Right lobe of liver (tissue), 6 donors: ENCODE data around the gene KRTAP5-2. TPM values are rescaled to one million over a fixed set of nuclear protein-coding genes. Genes with fewer than 3 reads are reported as not detected.
A peak's percentile ranks its signal among the peaks of the same experiment; 100 is the strongest.
"Not testable (repeated sequence)": the region's sequence is repeated elsewhere in the genome, so short reads cannot be mapped to it uniquely, and the experiment has no call there.

Source experiments
- ATAC-seq, 4 donors: fragments of 200-7000 bp; cut with Tn5 transposase; one replicate each; pipeline ENCODE4 v1.9.1; 2020; ENCODE audit warnings: mild to moderate bottlenecking in 4 of 4, moderate library complexity in 4 of 4
- DNase-seq, 3 donors: peaks; one replicate each; pipeline ENCODE4 v3.0.0-alpha.2; 2020
- H3K27ac ChIP-seq, 3 donors: fragments of 200-600 bp; one replicate each; pipeline ENCODE4 v1.8.0; 2022
- H3K27me3 ChIP-seq, 2 donors: fragments of 200-600 bp; one replicate each; pipeline ENCODE4 v1.8.0; 2022
- H3K36me3 ChIP-seq, 4 donors: fragments of 200-600 bp; sonication (generic) in 1 of 4; one replicate each; pipeline versions ENCODE4 v1.5.1 to v1.8.0; 2017 to 2022; ENCODE audit warnings: control low read depth in 1 of 4
- H3K4me1 ChIP-seq, 4 donors: fragments of 200-600 bp; sonication (generic) in 1 of 4; one replicate each; pipeline versions ENCODE4 v1.5.1 to v1.8.0; 2017 to 2022; ENCODE audit warnings: control low read depth in 1 of 4
- H3K4me3 ChIP-seq, 3 donors: fragments of 200-600 bp; one replicate each; pipeline ENCODE4 v1.8.0; 2022
- H3K9me3 ChIP-seq, 4 donors: fragments of 200-600 bp; sonication (generic) in 1 of 4; one replicate each; pipeline versions ENCODE4 v1.5.1 to v1.8.0; 2017 to 2022; ENCODE audit warnings: control low read depth in 1 of 4
- CTCF ChIP-seq, 4 donors: fragments of 200-600 bp in 3 of 4; fragments of 450-650 bp in 1 of 4; IDR thresholded peaks; one replicate each; pipeline versions ENCODE4 v1.5.1 to v1.8.0; 2016 to 2022; ENCODE audit warnings: antibody characterized with exemption in 4 of 4, mild to moderate bottlenecking in 2 of 4
- POLR2A ChIP-seq: fragments of 450-650 bp; IDR thresholded peaks from one replicate; pipeline ENCODE4 v1.6.1; 2017; ENCODE audit warnings: antibody characterized with exemption, mild to moderate bottlenecking
- WGBS: methylation state at CpG from one replicate; pipeline ENCODE4 v1.1.6; 2018; ENCODE audit warnings: low coverage, low lambda C conversion rate; ENCODE audit not compliant: insufficient coverage; ENCODE audit errors: missing lambda C conversion rate; 5-methylcytosine and 5-hydroxymethylcytosine counted together
- intact Hi-C, 2 donors: fragments of 100-400 bp; cut with DNase I; formaldehyde crosslinking; loops; one replicate each; pipeline versions ENCODE4 v1.11.2 to v1.14.1; 2022
- total RNA-seq, 6 experiments: library from RNA; depleted of rRNA in 2 of 6; stranded (reverse); fragments of >200 nt in 2 of 6; fragmentation: NEBNext Ultra II Directional in 3 of 6; extraction: Animal tissue kit (Norgen Biotek cat#: 25700) in 3 of 6; gene quantifications; one replicate each; pipeline versions ENCODE4 v1.1.0 to v1.2.4, GENCODE V29; 2016 to 2023
- donor health status: DM: no; HTN: yes; CAD: no.
- donor health status: DM: no; HTN: no; CAD: no.
- donor health status: DM: no; HTN: no; CAD: no.
- donor health status: DM: no; HTN: yes; CAD: no.
- donor health status: DM: no; HTN: yes; CAD: no.

The KRTAP5-2 gene
- total RNA-seq, 6 experiments from 2014 or later, result not detected

DNA sequence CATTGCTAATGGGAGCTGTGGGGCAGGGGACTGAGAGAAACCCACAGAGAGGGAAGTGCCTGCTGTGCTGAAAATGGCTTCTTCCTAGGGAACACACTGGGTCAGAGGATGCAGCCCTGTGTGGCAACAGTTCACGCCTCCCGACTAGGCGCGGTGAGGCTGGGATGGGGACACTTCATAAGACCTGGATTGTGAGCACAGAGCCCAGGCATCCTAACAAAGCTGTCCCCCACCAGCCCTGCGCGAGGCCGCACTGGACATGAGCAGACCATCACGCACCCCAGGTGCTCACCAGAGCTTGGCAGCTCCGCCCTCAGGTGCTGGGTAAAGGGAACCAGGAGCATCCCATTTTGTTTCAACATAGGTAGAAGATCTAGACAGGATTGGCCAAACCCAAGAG is 25.6 kb upstream of the KRTAP5-2 start:
- Histone ChIP-seq H3K27me3 (no peaks in the 10 kb centered on the region), H3K36me3 (no peaks in the 10 kb centered on the region), H3K9me3 (no peaks in the 10 kb centered on the region), H3K4me3 (no peak overlapping the region), H3K27ac (no peak overlapping the region), H3K4me1 (no peaks in the 10 kb centered on the region)
- ATAC-seq, result no peak
- intact Hi-C loops, result no loop called here
- 74% methylated on average over 5 of the region's 9 CpGs for WGBS
- no peak for DNase-seq
- TF ChIP-seq POLR2A, result no peak
- TF ChIP-seq CTCF (IDR thresholded peaks at IDR 0.05), result no peak

DNA sequence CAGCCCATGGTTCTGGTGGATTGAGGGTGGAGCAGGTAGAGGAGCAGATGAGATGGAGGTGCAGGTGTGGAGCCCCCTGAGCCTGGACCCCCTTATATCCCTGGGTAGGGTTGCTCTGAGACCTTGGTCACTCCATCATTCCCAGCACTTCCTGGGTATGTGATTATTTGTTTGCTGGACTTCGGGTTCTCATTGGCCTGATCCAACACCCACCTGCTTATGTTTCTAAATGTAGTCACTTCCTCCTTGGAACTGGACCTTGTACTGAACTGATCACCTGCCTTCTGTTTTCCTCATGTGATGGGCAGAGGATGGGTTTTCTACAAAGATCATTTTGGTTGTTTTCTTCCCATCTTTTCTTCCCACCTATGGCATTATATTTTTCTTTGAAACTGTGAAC is 24.0 kb upstream of the KRTAP5-2 start, which contains the start of gene KRTAP5-4:
Gene KRTAP5-4 (minus strand): TSS at position 53 of the 400 bp plus-strand sequence. CDS start 45 bp downstream, at position 8.
- ATAC-seq (peak in 1 of 4 donors; percentile 82), DNase-seq (no peak)
- Histone ChIP-seq H3K9me3 (no peaks in the 10 kb centered on the region), H3K4me1 (no peaks in the 10 kb centered on the region), H3K4me3 (no peak within 1 kb of the TSS), H3K27ac (no peak within 1 kb of the TSS), H3K27me3 (no peaks in the 10 kb centered on the region), H3K36me3 (no peaks in the 10 kb centered on the region)
- 40% methylated on average over 1 of the region's 1 CpG for whole genome bisulfite sequencing
- TF ChIP-seq POLR2A (no peak), CTCF (IDR thresholded peaks at IDR 0.05) (no peak)
- intact Hi-C loops, result no loop called here

GRCh38 chr11:1619449-1619848 is 21.4 kb upstream of the KRTAP5-2 start:
- Histone ChIP-seq H3K27ac (no peak overlapping the region), H3K36me3 (no peaks in the 10 kb centered on the region), H3K4me3 (no peak overlapping the region), H3K4me1 (no peaks in the 10 kb centered on the region), H3K9me3 (no peaks in the 10 kb centered on the region), H3K27me3 (no peaks in the 10 kb centered on the region)
- WGBS, result 49% methylated on average over 10 of the region's 10 CpGs
- ATAC-seq (peak in 3 of 4 donors; percentile 39 to 59 (median 43)), DNase-seq (no peak)
- intact Hi-C loops, result no loop called here
- no peak for TF ChIP-seq POLR2A
- TF ChIP-seq CTCF (IDR thresholded peaks at IDR 0.05), result no peak

DNA sequence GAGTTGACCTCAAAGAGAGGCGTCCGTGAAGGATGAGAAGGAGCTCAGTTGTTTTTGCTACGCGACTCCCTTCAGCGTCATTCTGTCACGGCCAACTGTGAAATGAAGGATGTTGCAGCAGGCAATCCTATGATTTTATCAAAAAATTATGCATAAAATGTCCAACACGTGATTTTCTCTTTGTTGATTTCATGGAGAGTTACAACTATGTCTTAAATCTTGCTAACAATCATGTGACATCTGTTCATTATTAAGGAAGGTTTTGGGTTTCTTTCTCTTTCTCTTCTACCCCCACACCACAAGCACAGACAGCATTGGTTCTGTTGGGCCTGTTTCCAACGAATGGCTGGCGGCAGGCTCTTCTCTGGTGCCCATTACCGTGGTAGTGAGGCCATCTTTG is 20.1 kb upstream of the KRTAP5-2 start:
- Histone ChIP-seq H3K27ac (no peak overlapping the region), H3K9me3 (no peaks in the 10 kb centered on the region), H3K27me3 (no peaks in the 10 kb centered on the region), H3K36me3 (no peaks in the 10 kb centered on the region), H3K4me1 (no peaks in the 10 kb centered on the region), H3K4me3 (no peak overlapping the region)
- no peak for DNase-seq
- no peak for ATAC-seq
- TF ChIP-seq POLR2A (no peak), CTCF (IDR thresholded peaks at IDR 0.05) (no peak)
- 60% methylated on average over 8 of the region's 10 CpGs for WGBS
- intact Hi-C loops, result no loop called here

DNA sequence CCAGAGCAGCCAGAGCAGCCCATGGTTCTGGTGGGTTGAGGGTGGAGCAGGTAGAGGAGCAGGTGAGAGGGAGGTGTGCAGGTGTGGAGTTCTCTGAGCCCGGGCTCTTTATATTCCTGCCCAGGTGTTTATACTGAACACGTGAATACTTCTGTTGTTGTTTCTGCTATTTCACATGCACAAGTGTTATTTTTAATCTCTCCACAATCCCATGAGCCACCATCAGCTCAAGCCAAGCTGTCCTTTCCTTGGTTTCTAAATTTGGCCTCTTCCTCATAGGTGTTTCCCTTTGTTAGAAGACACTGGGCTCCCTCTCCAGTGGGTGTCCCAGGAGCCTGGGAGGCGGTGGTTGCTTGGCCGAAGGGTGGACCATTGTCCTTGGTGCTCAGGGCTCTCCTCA is 10.3 kb upstream of the KRTAP5-2 start, which contains the start of gene KRTAP5-3:
Gene KRTAP5-3 (minus strand): TSS at position 101 of the 400 bp plus-strand sequence. CDS start 78 bp downstream, at position 23.
- no peak for TF ChIP-seq CTCF (IDR thresholded peaks at IDR 0.05)
- no peak for TF ChIP-seq POLR2A
- H3K27ac ChIP-seq, result no peak within 1 kb of the TSS
- H3K4me3 ChIP-seq, result no peak within 1 kb of the TSS
- no peaks in the 10 kb centered on the region for H3K27me3 ChIP-seq
- H3K4me1 ChIP-seq, result no peaks in the 10 kb centered on the region
- no peaks in the 10 kb centered on the region for H3K9me3 ChIP-seq
- no peaks in the 10 kb centered on the region for H3K36me3 ChIP-seq
- 69% methylated on average over 4 of the region's 4 CpGs for WGBS
- ATAC-seq (no peak), DNase-seq (no peak)
- intact Hi-C loops, result no loop called here

DNA sequence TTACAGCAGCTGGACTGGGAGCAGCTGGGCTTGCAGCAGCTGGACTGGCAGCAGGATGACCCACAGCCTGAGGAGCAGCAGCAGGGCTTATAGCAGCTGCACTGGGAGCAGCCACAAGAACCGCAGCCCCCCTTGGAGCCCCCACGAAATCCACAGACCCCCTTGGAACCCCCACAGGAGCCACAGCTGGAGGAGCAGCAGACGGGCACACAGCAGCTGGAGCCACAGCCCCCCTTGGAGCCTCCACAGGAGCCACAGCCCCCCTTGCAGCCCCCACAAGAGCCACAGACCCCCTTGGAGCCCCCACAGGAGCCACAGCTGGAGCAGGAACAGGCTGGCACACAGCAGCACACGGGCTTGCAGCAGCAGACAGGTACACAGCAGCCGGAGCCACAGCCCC is 9.8 kb upstream of the KRTAP5-2 start:
- H3K36me3 ChIP-seq, H3K4me3 ChIP-seq, intact Hi-C loops, H3K27ac ChIP-seq, H3K4me1 ChIP-seq, H3K9me3 ChIP-seq, ATAC-seq, H3K27me3 ChIP-seq, DNase-seq: not testable (repeated sequence)
- no CpG with 5 or more reads among the region's 5 CpGs for WGBS

DNA sequence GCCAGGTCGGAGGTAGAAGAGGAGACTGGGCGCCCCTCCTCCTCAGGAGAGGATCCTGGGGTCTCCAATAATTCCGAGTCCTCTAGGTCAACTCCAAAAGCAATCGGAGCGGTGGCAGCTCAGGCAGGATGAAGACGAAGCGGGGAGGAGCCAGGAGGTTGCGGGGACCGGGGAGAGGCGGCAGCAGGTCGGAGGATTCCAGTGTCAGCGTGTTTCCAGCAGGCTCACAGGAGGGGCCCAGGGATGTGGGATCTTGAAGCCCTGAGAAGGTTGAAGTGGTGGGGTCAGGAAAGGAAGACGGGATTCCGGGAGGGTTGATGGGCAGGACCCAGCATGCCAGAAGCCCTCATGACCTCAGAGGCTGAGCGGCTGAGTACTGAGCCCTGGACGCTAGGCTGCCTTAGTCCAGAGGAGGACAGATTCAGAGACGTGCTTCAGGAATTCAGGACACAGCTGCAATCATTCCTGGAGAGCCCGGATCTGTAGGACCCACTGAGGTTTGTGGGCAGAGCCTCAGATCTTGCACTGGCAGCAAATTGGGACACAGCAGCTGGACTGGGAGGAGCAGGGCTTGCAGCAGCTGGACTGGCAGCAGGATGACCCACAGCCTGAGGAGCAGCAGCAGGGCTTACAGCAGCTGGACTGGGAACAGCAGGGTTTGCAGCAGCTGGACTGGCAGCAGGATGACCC is 9.2 kb upstream of the KRTAP5-2 start:
- DNase-seq, H3K9me3 ChIP-seq, H3K36me3 ChIP-seq, H3K27ac ChIP-seq, H3K4me1 ChIP-seq, ATAC-seq, intact Hi-C loops, H3K4me3 ChIP-seq, H3K27me3 ChIP-seq: not testable (repeated sequence)
- 43% methylated on average over 15 of the region's 18 CpGs for WGBS
